Right ventricle myocardium superior (tissue), 1 donor: ENCODE measurements around the gene PLXNB1. TPM values are rescaled to one million over a fixed set of nuclear protein-coding genes. Genes with fewer than 3 reads are reported as not detected.

Source experiments
- ATAC-seq: fragments of 200-7000 bp; cut with Tn5 transposase; one replicate; pipeline ENCODE4 v1.9.1; 2020; ENCODE audit warnings: mild to moderate bottlenecking; ENCODE audit not compliant: poor library complexity
- DNase-seq: peaks from one replicate; pipeline ENCODE4 v3.0.0-alpha.2; 2020
- intact Hi-C: fragments of 100-400 bp; cut with DNase I; formaldehyde crosslinking; loops from one replicate; pipeline ENCODE4 v1.11.2; 2022
- total RNA-seq: library from RNA; stranded (reverse); fragmentation: NEBNext Ultra II Directional; extraction: Animal tissue kit (Norgen Biotek cat#: 25700); gene quantifications from one replicate; pipeline ENCODE4 v1.2.1, GENCODE V29; 2021
- donor health status: DM: no; HTN: yes; CAD: no; lungs with severe emphysema.

PLXNB1 gene
- total RNA-seq, 1 donor from 2014 or later = 51.3 TPM

- ATAC-seq (peak; percentile 77), DNase-seq (no peak)
- intact Hi-C loops = loop anchor here (2.0 to 5.0 kb wide), 2 partner anchors 36 to 146 kb away; no protein-coding TSS in a partner anchor
Observed at GRCh38 chr3:48400824-48401433, 29.0 kb downstream of the PLXNB1 start.

GRCh38 chr3:48399387-48400172, 30.3 kb downstream of the PLXNB1 start:
- DNase-seq (no peak), ATAC-seq (no peak)
- intact Hi-C loops = loop anchor here (2.0 to 5.0 kb wide), 2 partner anchors 37 to 148 kb away; no protein-coding TSS in a partner anchor

GRCh38 chr3:48398701-48399386, 31.0 kb downstream of the PLXNB1 start:
- intact Hi-C loops = no loop called here
- no peak for DNase-seq
- no peak for ATAC-seq

- DNase-seq = no peak
- intact Hi-C loops = no loop called here
- ATAC-seq = no peak
Observed at GRCh38 chr3:48397767-48398681, 31.9 kb downstream of the PLXNB1 start.

- DNase-seq = no peak
Observed at GRCh38 chr3:48395714-48396113, 34.2 kb downstream of the PLXNB1 start.

GRCh38 chr3:48394391-48394790, 35.5 kb downstream of the PLXNB1 start:
- ATAC-seq (no peak), DNase-seq (no peak)
- intact Hi-C loops = no loop called here

More at GRCh38 chr3:48395714-48396113, 34.2 kb downstream of the PLXNB1 start:
- no peak for ATAC-seq
- intact Hi-C loops = no loop called here

GRCh38 chr3:48388966-48389365, 40.9 kb downstream of the PLXNB1 start:
- no peak for ATAC-seq
- intact Hi-C loops = no loop called here
- DNase-seq = no peak

- intact Hi-C loops = no loop called here
- DNase-seq (no peak), ATAC-seq (no peak)
Observed at GRCh38 chr3:48387634-48388033, 42.3 kb downstream of the PLXNB1 start.

- no peak for DNase-seq
- ATAC-seq = no peak
- intact Hi-C loops = no loop called here
Observed at GRCh38 chr3:48372862-48373435, 56.9 kb downstream of the PLXNB1 start.

- DNase-seq (no peak), ATAC-seq (no peak)
- intact Hi-C loops = no loop called here
Observed at GRCh38 chr3:48372377-48372770, 57.5 kb downstream of the PLXNB1 start.

GRCh38 chr3:48371651-48372376, 58.1 kb downstream of the PLXNB1 start, which contains the start of gene FBXW12:
Gene FBXW12, plus strand, starts transcription at chr3:48372219. Its CDS starts 549 bp downstream, at chr3:48372768.
- intact Hi-C loops = no loop called here
- DNase-seq = no peak
- ATAC-seq = no peak

GRCh38 chr3:48370333-48370713, 59.6 kb downstream of the PLXNB1 start:
- ATAC-seq = no peak
- DNase-seq = no peak
- intact Hi-C loops = no loop called here

- ATAC-seq (no peak), DNase-seq (no peak)
- intact Hi-C loops = no loop called here
Observed at GRCh38 chr3:48369693-48370332, 60.1 kb downstream of the PLXNB1 start.

- ATAC-seq (peak; percentile 53), DNase-seq (no peak)
- intact Hi-C loops = no loop called here
Observed at GRCh38 chr3:48367201-48367600, 62.7 kb downstream of the PLXNB1 start.

- intact Hi-C loops = no loop called here
- DNase-seq = no peak
- ATAC-seq = no peak
Observed at GRCh38 chr3:48364840-48365239, 65.0 kb downstream of the PLXNB1 start.

GRCh38 chr3:48361928-48362327, 68.0 kb downstream of the PLXNB1 start:
- intact Hi-C loops = no loop called here
- DNase-seq = no peak

GRCh38 chr3:48356419-48356818, 73.5 kb downstream of the PLXNB1 start:
- intact Hi-C loops = no loop called here
- no peak for DNase-seq
- no peak for ATAC-seq

More at GRCh38 chr3:48361928-48362327, 68.0 kb downstream of the PLXNB1 start:
- ATAC-seq = no peak
